NOMO-1 treated with dmso at 0.1 percent for 144 hours (cell line): ENCODE measurements around the gene SLAMF9.

Experiments
- DNase-seq: peaks from one replicate; lab custom pipeline; 2025; ENCODE audit not compliant: unreplicated experiment; lab: John Stamatoyannopoulos, UW

The SLAMF9 gene

GRCh38 chr1:159953536-159954515 lies at the start of gene SLAMF9:
SLAMF9 (minus strand) TSS chr1:159954237; CDS start chr1:159954137, 100 bp downstream.
- peak; percentile 53 for DNase-seq

DNA sequence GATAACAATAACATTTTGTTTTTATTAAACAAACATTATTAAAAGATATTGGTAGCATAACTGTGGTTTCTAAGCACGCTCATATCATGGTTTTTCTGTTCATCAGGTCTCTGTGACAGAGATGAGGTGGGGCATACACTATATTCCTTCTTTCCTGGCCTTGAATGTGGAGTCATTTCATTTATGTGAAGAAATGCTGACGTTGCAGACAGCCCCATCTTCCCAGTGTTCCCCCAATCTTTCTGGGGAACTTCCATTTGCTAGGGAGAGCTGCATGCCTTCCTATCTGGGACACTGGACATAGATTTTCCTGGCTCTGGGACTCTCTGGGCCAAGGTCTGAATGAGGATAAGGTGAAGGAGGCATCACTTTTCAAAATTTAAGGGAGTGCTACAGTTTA lies 47.4 kb upstream of the SLAMF9 start:
- no peak for DNase-seq

- DNase-seq, result no peak
Observed at GRCh38 chr1:159999204-159999603, 45.2 kb upstream of the SLAMF9 start.

GRCh38 chr1:159996653-159997052 lies 42.6 kb upstream of the SLAMF9 start:
- DNase-seq, result no peak

- no peak for DNase-seq
Observed at GRCh38 chr1:159994896-159995295, 40.9 kb upstream of the SLAMF9 start.

DNA sequence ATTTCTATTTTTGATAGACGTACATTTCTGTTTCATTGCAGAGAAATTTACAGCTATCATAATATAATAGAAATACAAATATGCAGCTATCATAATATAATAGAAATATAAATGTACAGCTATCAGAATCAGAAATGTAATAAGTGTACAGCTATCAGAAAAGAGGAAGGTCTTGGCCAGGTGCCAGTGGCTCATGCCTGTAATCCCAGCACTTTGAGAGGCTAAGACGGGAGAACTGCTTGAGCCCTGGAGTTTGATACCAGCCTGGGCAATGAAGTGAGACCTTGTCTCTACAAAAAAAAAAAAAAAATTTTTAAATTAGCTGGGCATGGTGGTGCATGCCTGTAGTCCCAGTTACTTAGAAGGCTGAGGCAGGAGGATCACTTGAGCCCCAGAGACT lies 39.9 kb upstream of the SLAMF9 start:
- DNase-seq, result no peak

GRCh38 chr1:159992161-159992560 lies 38.1 kb upstream of the SLAMF9 start:
- DNase-seq, result no peak

- peak; percentile 66 for DNase-seq
Observed at GRCh38 chr1:159991513-159991912, 37.5 kb upstream of the SLAMF9 start.

- no peak for DNase-seq
Observed at GRCh38 chr1:159990005-159990404, 36.0 kb upstream of the SLAMF9 start.

DNA sequence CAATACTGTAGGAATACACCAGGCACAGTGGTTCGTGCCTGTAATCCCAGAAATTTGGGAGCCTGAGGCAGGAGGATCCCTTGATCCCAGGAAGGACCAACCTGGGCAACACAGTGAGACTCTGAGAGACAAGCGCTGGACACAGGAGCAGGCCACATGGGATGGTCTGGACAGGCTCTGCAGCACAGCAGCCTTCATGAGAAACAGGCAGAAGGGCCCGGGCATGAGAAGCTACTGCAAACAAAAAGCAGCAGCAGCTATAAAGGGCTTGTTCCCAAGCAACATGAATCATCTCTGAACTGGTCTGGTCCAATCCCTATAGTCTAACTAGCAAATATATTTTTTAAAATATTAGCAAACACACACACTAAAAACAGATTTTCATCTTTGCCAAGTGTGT lies 35.5 kb upstream of the SLAMF9 start:
- no peak for DNase-seq

- no peak for DNase-seq
Observed at GRCh38 chr1:159988006-159988405, 34.0 kb upstream of the SLAMF9 start.

GRCh38 chr1:159987186-159987585 lies 33.1 kb upstream of the SLAMF9 start:
- DNase-seq, result no peak

GRCh38 chr1:159986531-159986930 lies 32.5 kb upstream of the SLAMF9 start:
- DNase-seq, result no peak

DNA sequence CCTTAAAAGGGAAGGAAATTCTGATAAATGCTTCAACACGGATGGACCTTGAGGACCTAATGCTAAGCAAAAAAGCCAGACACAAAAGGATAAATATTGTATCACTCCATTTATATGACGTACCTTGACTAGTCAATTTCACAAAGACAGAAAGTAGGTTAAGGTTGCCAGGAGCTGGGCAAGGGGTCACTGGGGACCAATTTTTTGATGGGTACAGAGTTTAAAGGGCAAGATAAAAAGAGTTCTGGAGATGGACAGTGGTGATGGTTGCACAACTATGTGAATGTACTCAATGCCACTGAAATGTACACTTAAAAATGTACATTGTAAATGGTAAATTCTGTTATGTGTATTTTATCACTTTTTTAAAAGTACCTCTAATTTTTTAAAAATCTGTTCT lies 32.1 kb upstream of the SLAMF9 start:
- DNase-seq, result no peak

DNA sequence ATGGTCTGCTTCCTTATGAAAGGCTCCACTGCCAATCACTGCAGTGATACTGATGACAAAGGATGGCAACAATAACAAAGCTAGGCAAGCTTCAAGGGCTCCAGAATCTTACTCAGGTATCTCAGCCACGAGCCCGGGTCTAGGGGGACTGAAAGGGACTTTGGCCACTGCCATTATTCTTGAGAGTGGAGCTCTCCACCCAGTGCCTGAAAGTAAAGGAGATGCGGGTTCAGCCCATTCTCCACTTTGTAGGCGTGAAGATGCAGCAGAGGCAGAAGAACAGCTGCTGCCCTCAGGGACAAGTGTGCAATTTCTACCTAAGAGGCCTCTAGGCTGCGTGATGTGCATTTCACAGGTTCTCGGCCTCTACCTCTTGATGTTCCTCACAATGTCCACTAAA lies 31.4 kb upstream of the SLAMF9 start:
- DNase-seq, result no peak

DNA sequence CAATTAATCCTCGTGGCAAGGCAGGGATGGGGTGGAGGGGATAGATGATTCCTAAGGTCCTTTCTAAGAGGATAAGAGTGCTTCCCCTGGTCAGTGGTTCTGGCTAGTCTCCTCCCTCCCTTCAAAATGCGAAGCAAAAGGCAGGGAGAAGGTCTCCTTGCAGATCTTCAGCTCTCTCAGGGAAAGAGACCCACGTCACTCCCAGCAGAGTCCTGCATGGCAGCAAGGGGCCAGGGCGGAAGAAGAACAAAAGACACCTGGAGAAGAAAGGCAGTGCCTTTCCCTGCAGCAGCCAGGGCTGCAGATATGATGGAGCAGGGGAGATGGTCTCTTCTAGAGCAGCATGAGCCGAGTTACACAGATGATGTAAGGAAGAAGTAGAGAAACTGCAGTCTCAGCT lies 29.6 kb upstream of the SLAMF9 start:
- DNase-seq, result no peak

- no peak for DNase-seq
Observed at GRCh38 chr1:159982280-159982679, 28.2 kb upstream of the SLAMF9 start.

- DNase-seq, result no peak
Observed at GRCh38 chr1:159981351-159982055, 27.5 kb upstream of the SLAMF9 start.

GRCh38 chr1:159980786-159981185 lies 26.7 kb upstream of the SLAMF9 start:
- DNase-seq, result no peak

DNA sequence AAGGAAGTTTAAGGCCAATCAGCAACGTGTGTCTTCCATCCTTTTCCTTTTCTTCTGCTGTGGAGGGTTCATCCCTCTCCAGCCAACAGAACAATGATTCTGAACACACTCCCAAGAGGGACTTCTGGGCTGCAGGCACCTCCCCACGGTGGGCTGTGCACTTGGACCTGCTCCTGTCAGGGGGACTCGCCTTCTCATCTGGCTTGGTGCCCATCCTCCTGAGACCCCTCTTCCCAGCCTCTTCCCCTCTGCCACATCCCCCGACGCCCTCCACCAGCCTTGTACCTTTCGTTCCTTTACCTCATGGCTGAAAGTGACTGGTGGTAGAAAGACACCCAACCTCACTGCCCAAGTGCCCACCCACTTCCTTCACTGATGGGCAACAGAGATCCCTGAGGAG lies 26.0 kb upstream of the SLAMF9 start:
- no peak for DNase-seq

- DNase-seq, result no peak
Observed at GRCh38 chr1:159979257-159979656, 25.2 kb upstream of the SLAMF9 start.

DNA sequence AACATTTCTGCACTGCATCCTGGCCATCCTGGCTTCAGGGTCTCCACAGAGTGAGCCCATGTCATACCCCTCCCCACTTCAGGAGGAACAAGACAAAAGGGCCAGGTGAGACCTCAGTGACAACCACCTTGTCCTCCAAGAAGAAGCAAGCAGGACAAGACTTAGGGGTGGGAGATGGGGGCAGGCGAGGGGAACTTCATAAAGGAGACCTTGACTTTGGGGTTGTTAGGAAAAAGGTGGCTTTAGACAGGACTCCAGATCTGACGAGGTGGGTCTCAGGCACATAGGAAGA lies 24.0 kb upstream of the SLAMF9 start:
- no peak for DNase-seq
